Activated CD8-positive, alpha-beta memory T cell treated with anti-CD3 and anti-CD28 coated beads for 36 hours (primary cell): ENCODE data around the gene CES5A. TPM values are rescaled to one million over a fixed set of nuclear protein-coding genes. Genes with fewer than 3 reads are reported as not detected.
"Not testable (repeated sequence)": the region's sequence is repeated elsewhere in the genome, so short reads cannot be mapped to it uniquely, and the experiment has no call there.

Experiments
- CTCF ChIA-PET: fragments of 350-600 bp; sonication (Branson Sonifier 250); formaldehyde crosslinking; loops from one replicate; lab custom pipeline; 2021; ENCODE audit warnings: antibody characterized with exemption; lab: Charles Lee
- POLR2A ChIA-PET: fragments of 350-600 bp; sonication (Branson Sonifier 250); formaldehyde crosslinking; loops from one replicate; lab custom pipeline; 2021; ENCODE audit warnings: antibody characterized with exemption; lab: Charles Lee
- total RNA-seq, 2 experiments: library from RNA; stranded (reverse); gene quantifications; one replicate each; pipeline ENCODE4 v1.2.3, GENCODE V29; 2021

CES5A gene, protein sequence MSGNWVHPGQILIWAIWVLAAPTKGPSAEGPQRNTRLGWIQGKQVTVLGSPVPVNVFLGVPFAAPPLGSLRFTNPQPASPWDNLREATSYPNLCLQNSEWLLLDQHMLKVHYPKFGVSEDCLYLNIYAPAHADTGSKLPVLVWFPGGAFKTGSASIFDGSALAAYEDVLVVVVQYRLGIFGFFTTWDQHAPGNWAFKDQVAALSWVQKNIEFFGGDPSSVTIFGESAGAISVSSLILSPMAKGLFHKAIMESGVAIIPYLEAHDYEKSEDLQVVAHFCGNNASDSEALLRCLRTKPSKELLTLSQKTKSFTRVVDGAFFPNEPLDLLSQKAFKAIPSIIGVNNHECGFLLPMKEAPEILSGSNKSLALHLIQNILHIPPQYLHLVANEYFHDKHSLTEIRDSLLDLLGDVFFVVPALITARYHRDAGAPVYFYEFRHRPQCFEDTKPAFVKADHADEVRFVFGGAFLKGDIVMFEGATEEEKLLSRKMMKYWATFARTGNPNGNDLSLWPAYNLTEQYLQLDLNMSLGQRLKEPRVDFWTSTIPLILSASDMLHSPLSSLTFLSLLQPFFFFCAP
- total RNA-seq = not detected

DNA sequence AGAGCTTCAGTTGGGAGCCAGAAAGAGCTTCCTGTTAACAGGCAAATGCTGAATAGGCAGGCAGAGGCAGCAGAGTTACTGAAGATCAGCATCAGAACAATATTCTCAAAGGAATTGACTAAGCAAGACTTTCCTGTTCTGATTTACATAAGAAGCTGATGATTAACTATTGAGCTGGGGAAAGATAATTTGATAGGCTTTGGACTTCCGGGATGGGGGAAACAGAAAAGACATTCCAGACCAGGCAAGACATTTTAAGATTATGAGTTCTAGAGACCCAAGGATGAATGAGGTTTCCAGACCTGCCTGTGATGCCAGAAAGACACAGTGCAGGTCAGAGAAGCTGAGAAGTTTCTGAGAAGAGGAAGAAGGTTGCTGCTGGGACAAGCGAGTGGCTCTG is at the start of gene CES5A:
Gene CES5A (minus strand): TSS at position 101 of the 400 bp plus-strand sequence. CDS start 152 bp downstream, outside the sequence.
- POLR2A ChIA-PET = no interaction called here
- CTCF ChIA-PET = no interaction called here

DNA sequence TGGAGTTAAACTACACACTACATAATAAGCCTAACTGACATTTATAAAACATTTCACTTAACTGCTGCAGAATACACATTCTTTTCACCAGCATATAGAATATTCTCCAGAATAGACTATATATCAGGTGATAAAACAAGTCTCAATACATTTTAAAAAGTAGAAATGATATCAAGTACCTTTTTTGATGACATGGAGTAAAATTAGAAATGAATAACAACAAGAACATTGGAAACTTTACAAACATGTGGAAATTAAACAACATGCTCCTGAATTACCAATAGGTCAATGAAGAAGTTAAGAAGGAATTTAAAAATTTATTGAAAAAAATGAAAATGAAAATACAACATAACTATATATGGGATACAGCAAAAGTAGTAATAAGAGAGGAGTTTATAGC is 47.5 kb upstream of the CES5A start:
- ChIA-PET CTCF (no interaction called here), POLR2A (no interaction called here)

DNA sequence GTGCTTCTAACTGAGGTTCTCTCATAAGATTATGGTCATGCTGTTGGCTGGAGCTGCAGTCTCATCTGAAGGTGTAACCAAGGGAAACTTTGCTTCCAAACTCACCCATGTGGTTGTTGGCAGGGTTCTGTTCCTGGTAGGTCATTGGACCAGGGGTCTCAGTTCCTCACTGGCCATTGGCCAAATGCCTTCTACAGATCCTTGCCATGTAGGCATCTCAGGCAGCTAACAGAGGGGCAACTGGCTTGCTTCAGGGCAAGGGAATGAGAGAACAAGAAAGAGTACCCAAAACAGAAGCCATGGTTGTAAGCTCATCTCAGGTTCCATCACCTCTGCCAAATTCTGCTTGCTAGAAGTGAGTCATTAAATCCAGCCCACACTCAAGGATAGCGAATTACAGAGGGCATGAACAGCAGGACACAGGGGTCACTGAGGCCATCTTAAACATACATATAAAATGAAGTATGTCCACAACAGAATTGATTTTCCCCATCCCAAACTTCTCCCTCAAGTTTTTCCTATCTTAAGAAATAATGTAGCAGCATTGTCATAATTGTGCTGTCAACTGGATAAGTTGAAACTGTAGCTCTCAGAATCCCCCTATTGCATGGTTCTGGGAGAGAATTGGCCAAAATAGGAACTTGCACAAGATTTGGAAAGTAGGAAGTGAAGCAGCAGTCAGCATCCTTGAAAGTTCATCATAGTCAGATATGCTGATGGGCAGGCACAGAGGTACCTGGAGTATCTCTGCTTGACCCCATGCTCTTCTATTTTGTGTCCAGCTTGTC is 42.4 kb upstream of the CES5A start:
- CTCF ChIA-PET = no interaction called here
- POLR2A ChIA-PET = no interaction called here

DNA sequence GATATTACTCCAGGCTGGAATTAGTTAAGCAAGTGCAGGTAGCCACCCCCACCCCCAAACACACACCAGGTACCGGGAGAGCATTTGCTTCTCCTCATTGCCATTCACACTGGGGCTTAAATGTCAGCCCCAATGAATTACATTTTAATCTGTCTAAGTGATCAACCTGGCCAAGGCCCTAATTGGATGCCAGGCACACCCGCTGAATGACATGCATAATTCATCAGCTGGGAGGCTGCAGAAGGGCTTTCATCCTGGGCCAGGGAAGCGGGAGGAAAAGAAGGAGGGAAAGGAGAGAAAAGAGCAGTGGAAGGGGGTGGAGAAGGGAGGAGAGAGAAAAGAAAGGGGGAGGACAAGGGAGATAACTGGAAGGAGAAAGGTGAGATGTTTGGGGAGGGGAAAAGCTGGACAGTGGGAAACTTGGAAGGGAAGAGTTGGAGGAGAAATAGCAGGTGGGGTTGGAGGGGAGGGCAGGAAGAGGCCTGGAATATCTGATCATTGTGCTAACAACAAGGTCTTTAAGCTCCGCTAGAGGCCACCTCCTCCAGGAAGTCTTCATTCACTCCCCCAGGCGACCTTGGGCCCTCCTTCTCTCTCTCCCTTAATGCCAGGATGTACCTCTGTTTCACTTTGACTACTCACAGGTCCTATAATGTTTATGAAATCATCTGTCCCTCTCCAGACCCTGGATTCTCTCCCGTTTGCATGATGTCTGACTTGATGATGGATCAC is 40.1 kb upstream of the CES5A start:
- CTCF ChIA-PET = no interaction called here
- POLR2A ChIA-PET = no interaction called here

DNA sequence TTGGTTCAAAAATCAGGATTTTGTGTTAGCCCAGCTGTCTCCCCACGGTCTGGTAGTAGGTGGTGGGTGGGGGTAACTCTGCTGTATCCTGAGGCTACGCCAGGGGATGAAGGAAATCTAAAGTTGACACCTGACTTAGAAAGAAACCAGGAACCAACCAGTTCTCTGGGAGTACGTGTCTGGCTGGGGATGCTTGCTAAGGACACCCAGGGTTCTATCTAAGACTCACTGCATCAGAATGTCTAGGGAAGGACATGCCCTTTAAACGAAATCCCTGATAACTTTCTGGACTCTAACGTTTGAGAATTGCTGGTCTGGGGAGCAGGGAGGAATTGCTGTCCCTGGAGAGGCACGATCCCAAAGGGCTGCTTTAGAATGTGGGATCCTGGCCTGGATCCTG is 39.2 kb upstream of the CES5A start:
- POLR2A ChIA-PET = no interaction called here
- CTCF ChIA-PET = no interaction called here

DNA sequence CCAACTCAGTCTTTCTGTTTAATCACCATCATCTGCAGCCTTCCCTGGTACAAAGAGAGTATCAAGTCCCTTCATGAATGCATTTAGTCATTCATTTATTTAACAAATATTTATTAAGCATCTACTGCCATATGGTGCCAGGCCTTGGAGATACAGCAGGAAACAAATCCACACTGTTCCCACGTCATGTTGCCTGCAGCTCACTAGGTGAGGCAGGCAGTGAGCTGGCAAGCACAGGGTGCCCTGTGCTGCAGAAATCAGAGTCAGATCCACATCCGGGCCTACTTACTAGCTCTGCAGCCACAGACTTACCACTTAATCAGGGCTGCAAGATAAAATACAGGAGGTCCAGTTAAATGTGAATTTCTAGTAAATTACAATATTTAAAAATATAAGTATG is 38.5 kb upstream of the CES5A start:
- POLR2A ChIA-PET = no interaction called here
- CTCF ChIA-PET = no interaction called here

DNA sequence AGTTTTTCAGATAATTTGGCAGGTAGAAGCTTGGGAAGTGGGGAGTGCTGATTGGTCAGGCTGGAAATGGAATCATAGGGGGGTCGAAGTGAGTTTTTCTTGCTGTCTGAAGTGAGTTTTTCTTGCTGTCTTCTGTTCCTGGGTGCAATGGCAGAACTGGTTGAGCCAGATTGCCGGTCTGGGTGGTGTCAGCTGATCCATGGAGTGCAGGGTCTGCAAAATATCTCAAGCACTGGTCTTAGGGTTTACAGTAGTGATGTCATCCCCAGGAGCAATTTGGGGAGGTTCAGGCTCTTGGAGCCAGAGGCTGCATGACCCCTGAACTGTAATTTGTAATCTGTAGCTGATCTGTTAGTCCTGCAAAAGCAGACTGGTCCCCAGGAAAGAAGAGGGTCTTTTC is 37.9 kb upstream of the CES5A start:
- POLR2A ChIA-PET, CTCF ChIA-PET: not testable (repeated sequence)

DNA sequence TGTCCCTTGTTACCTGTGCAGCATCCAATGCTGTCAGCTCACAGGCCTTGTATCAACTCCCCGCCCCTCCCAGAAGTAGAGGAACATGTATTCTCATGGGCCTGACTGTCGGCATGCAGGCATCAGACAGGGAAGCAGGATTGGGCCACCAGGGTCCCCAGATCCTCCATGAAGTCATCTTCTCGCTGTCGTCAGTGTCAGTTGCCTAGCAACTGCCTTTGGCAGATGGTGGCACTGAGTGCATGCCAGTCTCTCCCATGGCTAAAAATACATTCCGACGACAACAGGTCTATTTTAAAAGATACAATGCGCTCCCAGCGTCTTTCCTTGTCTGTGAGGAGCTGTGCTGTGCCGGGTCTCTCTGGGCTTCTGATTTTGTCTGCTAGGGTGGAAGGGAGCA is 36.8 kb upstream of the CES5A start:
- POLR2A ChIA-PET = no interaction called here
- CTCF ChIA-PET = no interaction called here

DNA sequence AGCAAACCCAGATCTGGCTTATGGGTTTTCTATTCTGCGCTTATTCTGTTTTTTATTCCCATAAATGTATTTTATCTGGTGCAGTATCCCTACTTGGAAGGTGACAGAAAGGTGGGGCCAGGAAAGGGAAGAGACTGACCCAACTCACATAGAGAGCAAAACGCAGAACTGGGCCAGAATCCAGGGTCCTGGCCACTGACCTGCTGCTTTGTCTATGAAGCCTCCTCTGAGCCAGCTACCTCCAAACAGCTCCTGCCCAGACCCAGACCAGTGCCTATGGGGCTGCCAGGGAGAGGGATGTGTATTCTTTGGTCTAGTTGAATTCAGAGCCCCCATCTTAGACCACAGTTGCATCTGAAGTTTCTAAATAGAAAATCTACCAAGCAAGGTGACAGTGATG is 36.4 kb upstream of the CES5A start:
- CTCF ChIA-PET = no interaction called here
- POLR2A ChIA-PET = no interaction called here

DNA sequence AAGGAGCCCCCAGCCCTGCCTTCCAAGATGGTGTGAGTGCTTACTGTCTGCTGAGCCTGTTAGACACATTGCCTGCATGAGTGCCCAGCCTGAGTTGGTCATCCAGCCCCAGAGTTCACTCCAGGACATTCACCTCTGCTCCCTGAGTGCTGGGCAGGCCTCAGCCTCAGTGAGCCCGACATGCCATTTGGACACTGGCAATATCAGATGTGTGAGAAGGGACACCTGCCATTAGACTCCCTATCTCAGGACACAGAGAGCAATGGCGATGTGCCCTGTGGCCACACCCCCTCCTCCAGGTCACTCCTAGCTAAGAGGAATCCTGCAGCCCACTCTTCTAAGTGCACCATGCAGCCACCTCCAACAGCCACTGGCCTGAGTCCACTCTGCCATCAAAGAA is 34.7 kb upstream of the CES5A start:
- ChIA-PET CTCF (no interaction called here), POLR2A (no interaction called here)

DNA sequence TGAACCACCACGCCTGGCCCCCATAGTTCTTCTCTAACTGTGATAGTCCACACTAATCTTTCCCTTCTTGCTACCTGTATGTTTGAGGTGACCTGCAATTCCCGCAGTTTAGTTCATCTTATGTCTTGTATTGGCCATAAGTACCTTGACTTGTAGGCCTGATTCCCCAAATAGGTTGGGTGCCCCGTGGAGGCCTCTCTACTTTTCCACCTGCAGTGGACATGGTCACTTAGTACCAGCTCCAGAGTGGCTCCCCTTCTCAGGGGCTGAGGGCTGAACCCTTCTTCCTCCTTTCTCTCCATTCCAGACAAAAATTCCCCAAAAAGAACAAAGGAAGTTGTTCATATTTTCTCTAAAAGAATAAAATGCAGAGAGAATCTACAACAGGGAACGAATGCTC is 33.5 kb upstream of the CES5A start:
- ChIA-PET CTCF (no interaction called here), POLR2A (no interaction called here)

DNA sequence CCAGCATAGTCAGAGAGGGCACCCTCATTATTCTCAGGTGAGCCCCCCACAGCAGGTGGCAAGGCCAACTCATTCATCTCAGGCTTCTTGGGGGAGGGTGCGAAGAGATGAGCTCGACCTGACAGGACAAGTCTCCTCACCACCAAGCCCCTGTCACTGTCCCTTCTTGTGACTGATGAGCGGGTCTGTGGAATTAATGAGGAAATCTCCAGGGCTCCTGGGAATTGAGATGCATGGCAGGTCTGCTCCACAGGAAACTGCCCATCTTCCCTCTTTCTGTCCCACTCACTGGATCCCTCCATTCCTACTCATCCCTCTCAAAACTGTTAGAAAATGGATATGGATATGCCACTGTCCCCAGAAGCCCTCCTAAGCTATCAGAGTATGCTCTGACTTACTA is 32.5 kb upstream of the CES5A start:
- POLR2A ChIA-PET = no interaction called here

DNA sequence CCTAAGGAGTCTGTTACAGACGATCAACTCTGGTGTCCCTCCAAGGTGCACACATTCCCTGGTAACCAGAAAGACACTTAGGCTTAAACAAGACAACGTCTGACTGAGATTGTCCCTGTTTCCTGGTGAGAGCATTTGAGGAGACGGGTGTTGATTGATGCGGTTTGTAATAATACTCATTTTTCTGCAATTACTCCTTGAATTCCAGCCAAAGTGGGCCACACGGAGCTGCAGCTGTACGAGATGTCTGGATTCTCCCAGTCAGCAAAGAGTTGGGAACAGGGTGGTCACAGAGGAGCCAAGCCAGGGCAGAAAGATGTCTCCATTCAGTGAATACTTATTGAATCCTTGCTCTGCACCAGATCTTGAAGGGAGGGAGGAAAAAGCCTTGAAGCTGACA is 30.9 kb upstream of the CES5A start:
- ChIA-PET CTCF (interaction anchor here (0.6 kb wide), 1 partner anchor 16 kb away, joined by 3 read pairs; no protein-coding TSS in a partner anchor), POLR2A (no interaction called here)

More for the DNA sequence above, 32.5 kb upstream of the CES5A start:
- CTCF ChIA-PET = no interaction called here

DNA sequence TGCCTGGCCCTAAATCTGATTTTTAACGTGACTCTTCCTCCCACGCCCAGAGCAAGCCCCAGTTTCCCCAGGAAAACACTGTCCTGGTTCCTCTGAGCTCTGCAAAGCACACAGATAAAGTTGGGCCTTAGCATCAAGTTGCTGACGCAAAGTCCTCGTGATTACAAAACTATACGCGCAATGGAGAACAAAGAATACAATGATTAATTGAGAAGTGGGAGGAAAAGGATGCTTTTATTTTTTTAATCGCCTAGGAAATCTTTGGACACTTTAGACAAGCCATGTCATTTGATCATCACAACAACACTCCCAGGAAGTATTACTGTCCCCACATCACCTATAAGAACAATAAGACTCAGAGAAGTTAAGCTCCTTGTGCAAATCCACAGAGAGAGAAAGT is 30.5 kb upstream of the CES5A start:
- CTCF ChIA-PET = interaction anchor here (0.6 kb wide), 1 partner anchor 15 kb away, joined by 3 read pairs; no protein-coding TSS in a partner anchor

DNA sequence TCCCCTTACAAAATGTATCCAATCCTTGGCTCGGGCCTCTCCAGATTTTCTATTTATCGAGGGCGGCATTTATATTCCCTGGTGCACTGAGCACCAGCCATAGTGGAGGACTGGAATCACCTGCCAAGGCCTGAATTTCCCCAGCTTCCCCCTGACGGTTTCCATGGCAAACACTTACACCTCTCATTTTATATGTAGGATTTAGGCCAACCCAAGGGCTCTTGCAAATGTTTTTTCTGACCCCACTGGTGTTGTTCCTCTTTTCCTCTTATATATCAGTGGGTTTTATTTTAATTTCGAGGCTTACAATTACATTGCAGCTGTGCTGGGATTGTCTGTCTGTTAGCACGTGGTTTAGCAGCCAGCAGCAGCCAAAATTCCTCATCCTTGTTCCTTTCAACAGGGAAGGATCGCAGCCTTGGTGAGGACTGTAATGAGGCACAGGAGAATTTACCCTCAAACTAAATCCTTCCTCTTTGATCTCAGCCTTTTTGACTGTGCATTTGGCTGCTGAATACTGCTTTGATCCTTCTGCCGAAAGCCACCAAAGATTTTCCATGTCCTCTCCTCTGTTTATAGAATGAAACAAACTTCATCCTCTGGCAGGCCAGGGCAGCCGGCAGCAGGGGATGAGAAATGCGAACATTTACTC is 26.5 kb upstream of the CES5A start:
- CTCF ChIA-PET = no interaction called here
- POLR2A ChIA-PET = no interaction called here

More for the DNA sequence above, 30.5 kb upstream of the CES5A start:
- POLR2A ChIA-PET = no interaction called here

DNA sequence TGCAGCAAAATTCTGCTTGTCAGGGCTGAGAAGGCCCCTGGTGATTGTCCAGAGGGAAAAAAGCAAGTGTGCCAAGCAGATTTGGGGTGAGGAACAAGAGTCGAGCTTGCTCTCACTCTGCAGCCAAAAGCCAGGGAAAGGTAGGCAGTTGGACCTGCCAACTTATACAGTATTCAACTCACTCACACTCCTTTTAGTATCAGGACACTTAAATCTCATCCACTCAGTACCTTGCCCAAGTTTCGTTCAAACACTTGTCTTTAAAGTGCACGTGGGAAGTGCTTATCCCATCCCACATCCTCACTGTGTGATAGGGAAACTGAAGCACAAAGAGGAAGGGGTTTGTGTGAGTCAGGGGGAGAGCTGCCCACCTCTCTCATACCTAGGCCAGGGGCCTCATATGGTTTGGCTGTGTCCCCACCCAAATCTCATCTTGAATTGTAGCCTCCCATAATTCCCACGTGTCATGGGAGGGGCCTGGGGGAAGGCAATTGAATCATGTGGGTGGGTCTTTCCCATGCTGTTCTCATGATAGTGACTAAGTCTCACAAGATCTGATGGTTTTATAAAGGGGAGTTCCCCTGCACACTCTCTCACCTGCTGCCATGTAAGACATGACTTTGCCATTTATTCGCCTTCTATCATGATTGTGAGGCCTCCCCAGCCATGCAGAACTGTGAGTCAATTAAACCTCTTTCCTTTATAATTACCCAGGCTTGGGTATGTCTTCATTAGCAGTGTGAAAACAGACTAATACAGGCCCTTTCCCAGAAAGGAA is 25.6 kb upstream of the CES5A start:
- ChIA-PET POLR2A (no interaction called here), CTCF (no interaction called here)

DNA sequence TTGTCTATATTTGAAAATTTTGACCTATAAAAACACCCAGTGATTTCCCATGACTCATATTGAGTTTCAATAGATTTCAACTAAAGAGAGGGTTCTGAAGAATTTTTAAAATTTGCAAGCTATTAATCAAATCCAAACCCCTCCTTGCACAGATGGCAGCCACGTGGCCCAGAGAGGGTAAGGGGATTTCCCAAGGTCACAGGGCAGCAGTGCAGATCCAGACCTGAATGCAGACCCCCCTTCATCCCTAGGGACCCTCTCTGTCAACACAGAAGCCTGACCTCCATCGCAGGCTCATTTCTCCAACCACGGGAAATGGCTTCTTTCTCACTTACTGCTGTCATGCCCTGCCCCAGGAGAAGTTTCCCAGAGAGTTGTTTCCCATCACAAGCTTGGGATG is 24.7 kb upstream of the CES5A start:
- CTCF ChIA-PET = no interaction called here
- POLR2A ChIA-PET = no interaction called here

DNA sequence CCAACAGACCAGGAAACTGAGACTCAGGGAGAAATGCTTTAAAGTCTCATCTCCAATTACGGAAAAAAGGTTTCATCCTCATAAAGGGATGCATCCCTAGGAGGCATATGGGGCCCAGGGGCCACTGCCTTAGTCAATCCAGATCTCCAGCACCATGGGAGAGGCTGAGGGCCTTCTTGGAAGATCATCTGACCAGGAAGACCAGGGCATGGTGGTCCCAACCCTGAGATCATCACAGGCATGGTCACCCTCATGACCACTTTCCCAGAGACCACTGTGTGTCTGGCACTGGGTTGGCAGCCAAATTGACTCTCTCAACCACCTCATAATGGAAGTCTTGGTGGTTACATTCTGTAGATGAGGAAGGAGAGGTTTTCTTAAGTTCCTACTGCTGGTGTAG is 23.4 kb upstream of the CES5A start:
- CTCF ChIA-PET = no interaction called here
- POLR2A ChIA-PET = no interaction called here

DNA sequence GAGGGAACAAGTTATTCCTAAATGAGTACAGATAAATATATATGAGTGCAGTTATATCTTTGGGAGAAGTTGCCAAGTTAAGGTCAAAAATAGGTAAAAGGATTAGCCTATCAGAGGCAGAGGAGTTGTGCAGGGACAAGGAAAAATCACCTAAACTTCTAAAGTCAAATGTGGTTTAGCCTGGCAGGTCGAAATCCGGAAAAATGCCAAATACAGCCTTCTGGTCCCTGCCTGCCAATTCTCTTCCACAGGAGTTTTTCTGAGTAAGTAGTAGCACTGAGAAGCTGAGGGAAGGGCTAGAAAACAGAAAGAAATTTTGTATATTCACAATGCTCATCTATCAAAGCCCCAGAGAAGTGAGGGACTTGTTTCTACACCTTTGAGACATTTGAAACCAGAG is 17.6 kb upstream of the CES5A start:
- POLR2A ChIA-PET = no interaction called here
- CTCF ChIA-PET = no interaction called here
